AG04449 (cell line): ENCODE measurements around the gene EPHA5.

Source experiments
- CTCF ChIA-PET: fragments of 350-600 bp; formaldehyde crosslinking; extraction: SDS; loops from one replicate; lab custom pipeline; 2021; ENCODE audit warnings: antibody characterized with exemption; lab: Yijun Ruan, JAX
- POLR2A ChIA-PET: fragments of 400-600, 350-600 bp; formaldehyde crosslinking; extraction: SDS; loops from one replicate; lab custom pipeline; 2020; ENCODE audit warnings: antibody characterized with exemption, inconsistent platforms; lab: Yijun Ruan, JAX
- DNase-seq: peaks from one replicate; pipeline ENCODE4 v3.0.0-alpha.2; 2010; ENCODE audit warnings: low read depth, low spot score
- H3K4me3 ChIP-seq: 2 replicates; pipeline ENCODE4 v1.5.1; 2011; ENCODE audit warnings: low read depth, mild to moderate bottlenecking, control low read depth, low read length
- TF ChIP-seq, protein P1 (sequence below): IDR thresholded peaks from one replicate; pipeline ENCODE4 v1.5.1; 2011; ENCODE audit warnings: mild to moderate bottlenecking, moderate library complexity, low read length, control low read depth, inconsistent platforms; ENCODE audit not compliant: insufficient read depth; ENCODE audit errors: missing control alignments

The EPHA5 gene

DNA sequence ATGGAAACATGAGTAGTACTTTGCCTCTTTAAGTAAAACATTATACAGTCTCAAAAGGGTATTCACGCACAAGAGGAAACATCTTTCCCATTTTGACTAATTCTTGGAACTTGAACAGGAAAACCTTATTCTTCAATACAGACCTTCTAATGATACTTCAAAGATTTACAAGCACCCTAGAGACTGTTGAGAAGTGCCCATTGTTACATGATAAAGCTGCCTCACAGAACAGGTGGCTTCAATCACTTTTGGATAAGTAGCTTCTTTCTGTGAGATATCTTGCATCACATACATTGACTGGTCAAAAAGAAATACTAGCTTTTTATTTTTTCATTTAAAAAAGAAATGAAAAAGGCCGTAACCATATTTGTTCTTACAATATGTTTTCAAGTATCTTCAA, 219.4 kb downstream of the EPHA5 start:
- POLR2A ChIA-PET: no interaction called here

GRCh38 chr4:65437102-65437501, 233.2 kb downstream of the EPHA5 start:
- CTCF ChIA-PET: no interaction called here
- TF ChIP-seq, protein P1, sequence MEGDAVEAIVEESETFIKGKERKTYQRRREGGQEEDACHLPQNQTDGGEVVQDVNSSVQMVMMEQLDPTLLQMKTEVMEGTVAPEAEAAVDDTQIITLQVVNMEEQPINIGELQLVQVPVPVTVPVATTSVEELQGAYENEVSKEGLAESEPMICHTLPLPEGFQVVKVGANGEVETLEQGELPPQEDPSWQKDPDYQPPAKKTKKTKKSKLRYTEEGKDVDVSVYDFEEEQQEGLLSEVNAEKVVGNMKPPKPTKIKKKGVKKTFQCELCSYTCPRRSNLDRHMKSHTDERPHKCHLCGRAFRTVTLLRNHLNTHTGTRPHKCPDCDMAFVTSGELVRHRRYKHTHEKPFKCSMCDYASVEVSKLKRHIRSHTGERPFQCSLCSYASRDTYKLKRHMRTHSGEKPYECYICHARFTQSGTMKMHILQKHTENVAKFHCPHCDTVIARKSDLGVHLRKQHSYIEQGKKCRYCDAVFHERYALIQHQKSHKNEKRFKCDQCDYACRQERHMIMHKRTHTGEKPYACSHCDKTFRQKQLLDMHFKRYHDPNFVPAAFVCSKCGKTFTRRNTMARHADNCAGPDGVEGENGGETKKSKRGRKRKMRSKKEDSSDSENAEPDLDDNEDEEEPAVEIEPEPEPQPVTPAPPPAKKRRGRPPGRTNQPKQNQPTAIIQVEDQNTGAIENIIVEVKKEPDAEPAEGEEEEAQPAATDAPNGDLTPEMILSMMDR: no peak
- no peak overlapping the region for H3K4me3 ChIP-seq
- DNase-seq: no peak
- POLR2A ChIA-PET: no interaction called here

More for the DNA sequence above, 219.4 kb downstream of the EPHA5 start:
- TF ChIP-seq, protein P1: no peak
- DNase-seq: no peak
- H3K4me3 ChIP-seq: no peak overlapping the region
- CTCF ChIA-PET: no interaction called here

DNA sequence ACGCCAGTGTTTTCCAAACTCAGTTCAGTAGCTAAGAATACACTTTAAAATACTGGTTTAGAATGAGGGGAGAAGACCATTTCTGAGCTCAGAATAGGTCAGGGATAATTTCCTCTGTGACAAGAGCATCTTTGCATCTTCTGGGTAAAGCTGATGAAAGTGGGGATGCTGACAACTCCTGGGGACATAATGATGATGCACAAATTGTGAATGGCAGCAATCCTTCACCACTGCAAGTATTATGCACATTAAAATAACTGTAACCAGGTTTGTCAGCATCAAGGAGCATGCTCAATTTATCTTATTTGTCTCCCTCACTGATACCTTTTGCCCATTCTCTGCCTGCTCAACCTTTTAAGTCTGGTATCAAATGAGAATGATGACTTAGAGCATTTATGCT, 248.2 kb downstream of the EPHA5 start:
- no peak for DNase-seq
- POLR2A ChIA-PET: no interaction called here
- CTCF ChIA-PET: no interaction called here
- TF ChIP-seq, protein P1: no peak
- no peak overlapping the region for H3K4me3 ChIP-seq

GRCh38 chr4:65420036-65420435, 250.3 kb downstream of the EPHA5 start:
- TF ChIP-seq, protein P1: no peak
- ChIA-PET POLR2A (no interaction called here), CTCF (no interaction called here)
- DNase-seq: no peak
- no peak overlapping the region for H3K4me3 ChIP-seq

DNA sequence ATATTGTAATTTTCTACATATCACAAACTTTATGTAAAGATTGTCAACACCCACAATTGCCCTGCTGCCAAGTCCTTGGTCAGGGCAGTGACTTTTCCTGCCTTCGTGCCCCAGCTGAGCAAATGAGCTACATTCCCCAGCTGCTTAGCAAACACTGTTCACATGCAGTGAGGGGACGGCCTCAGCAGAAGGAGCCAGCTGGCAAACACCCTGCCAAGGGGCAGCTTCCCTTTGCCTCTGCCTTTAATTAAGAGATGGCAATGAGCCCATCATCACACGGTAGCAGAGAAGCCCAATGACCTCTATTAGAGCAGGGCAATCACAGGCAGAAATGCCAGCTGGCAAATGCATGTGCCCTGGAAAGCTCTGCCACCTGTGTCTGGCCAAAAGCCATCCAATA, 253.4 kb downstream of the EPHA5 start:
- ChIA-PET POLR2A (no interaction called here), CTCF (no interaction called here)
- no peak for DNase-seq
- no peak overlapping the region for H3K4me3 ChIP-seq
- TF ChIP-seq, protein P1: no peak

GRCh38 chr4:65407483-65407882, 262.8 kb downstream of the EPHA5 start:
- ChIA-PET CTCF (no interaction called here), POLR2A (no interaction called here)
- TF ChIP-seq, protein P1: no peak

More at GRCh38 chr4:65407483-65407882, 262.8 kb downstream of the EPHA5 start:
- H3K4me3 ChIP-seq: no peak overlapping the region
- no peak for DNase-seq
